ENCODE measurements around the gene SWAP70.

The SWAP70 gene

GRCh38 chr11:9629064-9629463 lies 34.8 kb upstream of the SWAP70 start:
- Histone ChIP-seq H3K4me3 (ENCODE audit: low read length) (no peak overlapping the region), H3K27me3 (ENCODE audit: insufficient read depth, low read length) (no peaks in the 10 kb centered on the region), H2AFZ (ENCODE audit: low read depth, low read length) (no peak overlapping the region), H3K36me3 (ENCODE audit: insufficient read depth, low read length) (no peaks in the 10 kb centered on the region), H3K9me3 (ENCODE audit: low read length) (no peaks in the 10 kb centered on the region), H3K4me1 (ENCODE audit: insufficient read depth, low read length) (peaks cover 13% of the 10 kb centered on the region)

GRCh38 chr11:9633679-9634078 lies 30.2 kb upstream of the SWAP70 start:
- Histone ChIP-seq H3K36me3 (ENCODE audit: insufficient read depth, low read length) (no peaks in the 10 kb centered on the region), H3K27me3 (ENCODE audit: insufficient read depth, low read length) (no peaks in the 10 kb centered on the region), H3K4me3 (ENCODE audit: low read length) (no peak overlapping the region), H2AFZ (ENCODE audit: low read depth, low read length) (no peak overlapping the region), H3K4me1 (ENCODE audit: insufficient read depth, low read length) (no peaks in the 10 kb centered on the region), H3K9me3 (ENCODE audit: low read length) (no peaks in the 10 kb centered on the region)

GRCh38 chr11:9636691-9637090 lies 27.2 kb upstream of the SWAP70 start:
- Histone ChIP-seq H3K36me3 (ENCODE audit: insufficient read depth, low read length) (no peaks in the 10 kb centered on the region), H3K4me3 (ENCODE audit: low read length) (no peak overlapping the region), H3K4me1 (ENCODE audit: insufficient read depth, low read length) (no peaks in the 10 kb centered on the region), H3K27me3 (ENCODE audit: insufficient read depth, low read length) (no peaks in the 10 kb centered on the region), H3K9me3 (ENCODE audit: low read length) (no peaks in the 10 kb centered on the region), H2AFZ (ENCODE audit: low read depth, low read length) (no peak overlapping the region)

- Histone ChIP-seq H3K36me3 (ENCODE audit: insufficient read depth, low read length) (no peaks in the 10 kb centered on the region), H3K27me3 (ENCODE audit: insufficient read depth, low read length) (no peaks in the 10 kb centered on the region), H3K9me3 (ENCODE audit: low read length) (no peaks in the 10 kb centered on the region), H2AFZ (ENCODE audit: low read depth, low read length) (no peak overlapping the region), H3K4me3 (ENCODE audit: low read length) (no peak overlapping the region), H3K4me1 (ENCODE audit: insufficient read depth, low read length) (no peaks in the 10 kb centered on the region)
Observed at GRCh38 chr11:9639099-9639498, 24.8 kb upstream of the SWAP70 start.

GRCh38 chr11:9639985-9640384 lies 23.9 kb upstream of the SWAP70 start:
- Histone ChIP-seq H2AFZ (ENCODE audit: low read depth, low read length) (no peak overlapping the region), H3K4me1 (ENCODE audit: insufficient read depth, low read length) (no peaks in the 10 kb centered on the region), H3K4me3 (ENCODE audit: low read length) (no peak overlapping the region), H3K9me3 (ENCODE audit: low read length) (no peaks in the 10 kb centered on the region), H3K36me3 (ENCODE audit: insufficient read depth, low read length) (no peaks in the 10 kb centered on the region), H3K27me3 (ENCODE audit: insufficient read depth, low read length) (no peaks in the 10 kb centered on the region)

GRCh38 chr11:9642894-9643293 lies 21.0 kb upstream of the SWAP70 start:
- no peaks in the 10 kb centered on the region for H3K36me3 ChIP-seq (ENCODE audit: insufficient read depth, low read length)
- H3K9me3 ChIP-seq (ENCODE audit: low read length), result no peaks in the 10 kb centered on the region
- H2AFZ ChIP-seq (ENCODE audit: low read depth, low read length), result no peak overlapping the region
- no peak overlapping the region for H3K4me3 ChIP-seq (ENCODE audit: low read length)
- no peaks in the 10 kb centered on the region for H3K4me1 ChIP-seq (ENCODE audit: insufficient read depth, low read length)
- no peaks in the 10 kb centered on the region for H3K27me3 ChIP-seq (ENCODE audit: insufficient read depth, low read length)

- Histone ChIP-seq H3K4me1 (ENCODE audit: insufficient read depth, low read length) (no peaks in the 10 kb centered on the region), H2AFZ (ENCODE audit: low read depth, low read length) (no peak overlapping the region), H3K9me3 (ENCODE audit: low read length) (no peaks in the 10 kb centered on the region), H3K36me3 (ENCODE audit: insufficient read depth, low read length) (no peaks in the 10 kb centered on the region), H3K4me3 (ENCODE audit: low read length) (no peak overlapping the region), H3K27me3 (ENCODE audit: insufficient read depth, low read length) (no peaks in the 10 kb centered on the region)
Observed at GRCh38 chr11:9643751-9644150, 20.1 kb upstream of the SWAP70 start.

- Histone ChIP-seq H3K4me1 (ENCODE audit: insufficient read depth, low read length) (no peaks in the 10 kb centered on the region), H2AFZ (ENCODE audit: low read depth, low read length) (no peak overlapping the region), H3K36me3 (ENCODE audit: insufficient read depth, low read length) (no peaks in the 10 kb centered on the region), H3K9me3 (ENCODE audit: low read length) (no peaks in the 10 kb centered on the region), H3K4me3 (ENCODE audit: low read length) (no peak overlapping the region), H3K27me3 (ENCODE audit: insufficient read depth, low read length) (no peaks in the 10 kb centered on the region)
Observed at GRCh38 chr11:9645881-9646280, 18.0 kb upstream of the SWAP70 start.

- H3K4me1 ChIP-seq (ENCODE audit: insufficient read depth, low read length), result no peaks in the 10 kb centered on the region
- no peak overlapping the region for H2AFZ ChIP-seq (ENCODE audit: low read depth, low read length)
- H3K27me3 ChIP-seq (ENCODE audit: insufficient read depth, low read length), result no peaks in the 10 kb centered on the region
- H3K4me3 ChIP-seq (ENCODE audit: low read length), result no peak overlapping the region
- H3K9me3 ChIP-seq (ENCODE audit: low read length), result no peaks in the 10 kb centered on the region
- H3K36me3 ChIP-seq (ENCODE audit: insufficient read depth, low read length), result no peaks in the 10 kb centered on the region
Observed at GRCh38 chr11:9646324-9646723, 17.6 kb upstream of the SWAP70 start.

- H3K9me3 ChIP-seq (ENCODE audit: low read length), result no peaks in the 10 kb centered on the region
- H2AFZ ChIP-seq (ENCODE audit: low read depth, low read length), result no peak overlapping the region
- no peaks in the 10 kb centered on the region for H3K27me3 ChIP-seq (ENCODE audit: insufficient read depth, low read length)
- H3K4me1 ChIP-seq (ENCODE audit: insufficient read depth, low read length), result no peaks in the 10 kb centered on the region
- no peak overlapping the region for H3K4me3 ChIP-seq (ENCODE audit: low read length)
- no peaks in the 10 kb centered on the region for H3K36me3 ChIP-seq (ENCODE audit: insufficient read depth, low read length)
Observed at GRCh38 chr11:9651481-9651880, 12.4 kb upstream of the SWAP70 start.

GRCh38 chr11:9651899-9652748 lies 11.8 kb upstream of the SWAP70 start:
- Histone ChIP-seq H3K36me3 (ENCODE audit: insufficient read depth, low read length) (no peaks in the 10 kb centered on the region), H3K9me3 (ENCODE audit: low read length) (no peaks in the 10 kb centered on the region), H3K4me3 (ENCODE audit: low read length) (no peak overlapping the region), H2AFZ (ENCODE audit: low read depth, low read length) (no peak overlapping the region), H3K27me3 (ENCODE audit: insufficient read depth, low read length) (no peaks in the 10 kb centered on the region), H3K4me1 (ENCODE audit: insufficient read depth, low read length) (no peaks in the 10 kb centered on the region)

GRCh38 chr11:9653871-9654270 lies 10.0 kb upstream of the SWAP70 start:
- Histone ChIP-seq H3K9me3 (ENCODE audit: low read length) (no peaks in the 10 kb centered on the region), H3K4me1 (ENCODE audit: insufficient read depth, low read length) (no peaks in the 10 kb centered on the region), H3K27me3 (ENCODE audit: insufficient read depth, low read length) (no peaks in the 10 kb centered on the region), H3K36me3 (ENCODE audit: insufficient read depth, low read length) (no peaks in the 10 kb centered on the region), H2AFZ (ENCODE audit: low read depth, low read length) (no peak overlapping the region), H3K4me3 (ENCODE audit: low read length) (no peak overlapping the region)

GRCh38 chr11:9656864-9657263 lies 7.0 kb upstream of the SWAP70 start:
- H3K36me3 ChIP-seq (ENCODE audit: insufficient read depth, low read length), result no peaks in the 10 kb centered on the region
- H3K27me3 ChIP-seq (ENCODE audit: insufficient read depth, low read length), result no peaks in the 10 kb centered on the region
- no peaks in the 10 kb centered on the region for H3K4me1 ChIP-seq (ENCODE audit: insufficient read depth, low read length)
- H3K9me3 ChIP-seq (ENCODE audit: low read length), result no peaks in the 10 kb centered on the region
- no peak overlapping the region for H2AFZ ChIP-seq (ENCODE audit: low read depth, low read length)
- no peak overlapping the region for H3K4me3 ChIP-seq (ENCODE audit: low read length)

- H3K27me3 ChIP-seq (ENCODE audit: insufficient read depth, low read length), result no peaks in the 10 kb centered on the region
- no peaks in the 10 kb centered on the region for H3K36me3 ChIP-seq (ENCODE audit: insufficient read depth, low read length)
- H3K4me3 ChIP-seq (ENCODE audit: low read length), result no peak overlapping the region
- no peak overlapping the region for H2AFZ ChIP-seq (ENCODE audit: low read depth, low read length)
- no peaks in the 10 kb centered on the region for H3K9me3 ChIP-seq (ENCODE audit: low read length)
- no peaks in the 10 kb centered on the region for H3K4me1 ChIP-seq (ENCODE audit: insufficient read depth, low read length)
Observed at GRCh38 chr11:9657531-9657930, 6.3 kb upstream of the SWAP70 start.

Measured in neuron (in vitro differentiated cells).